ENCODE measurements around the gene SLC22A13.

DNA sequence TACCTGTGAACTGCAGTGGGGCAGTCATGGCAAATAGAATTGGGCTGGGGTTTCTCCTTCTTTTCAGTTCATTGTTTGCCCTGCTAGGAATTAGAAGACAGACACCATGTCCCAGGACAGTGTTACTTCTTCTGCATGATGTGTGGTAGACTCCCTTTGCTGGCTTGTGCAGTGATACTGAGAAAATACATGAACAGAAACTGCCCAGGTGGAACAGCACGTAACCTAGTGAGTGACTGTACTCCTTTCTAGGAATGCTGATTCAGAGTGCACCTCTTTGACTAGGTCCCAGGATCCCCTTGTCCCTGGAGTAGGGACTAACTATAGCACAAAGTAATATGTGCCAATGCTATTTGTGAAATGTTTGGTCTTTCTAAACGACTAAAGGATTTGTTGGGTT, 10.7 kb upstream of the SLC22A13 start:
- TF ChIP-seq, protein P1, sequence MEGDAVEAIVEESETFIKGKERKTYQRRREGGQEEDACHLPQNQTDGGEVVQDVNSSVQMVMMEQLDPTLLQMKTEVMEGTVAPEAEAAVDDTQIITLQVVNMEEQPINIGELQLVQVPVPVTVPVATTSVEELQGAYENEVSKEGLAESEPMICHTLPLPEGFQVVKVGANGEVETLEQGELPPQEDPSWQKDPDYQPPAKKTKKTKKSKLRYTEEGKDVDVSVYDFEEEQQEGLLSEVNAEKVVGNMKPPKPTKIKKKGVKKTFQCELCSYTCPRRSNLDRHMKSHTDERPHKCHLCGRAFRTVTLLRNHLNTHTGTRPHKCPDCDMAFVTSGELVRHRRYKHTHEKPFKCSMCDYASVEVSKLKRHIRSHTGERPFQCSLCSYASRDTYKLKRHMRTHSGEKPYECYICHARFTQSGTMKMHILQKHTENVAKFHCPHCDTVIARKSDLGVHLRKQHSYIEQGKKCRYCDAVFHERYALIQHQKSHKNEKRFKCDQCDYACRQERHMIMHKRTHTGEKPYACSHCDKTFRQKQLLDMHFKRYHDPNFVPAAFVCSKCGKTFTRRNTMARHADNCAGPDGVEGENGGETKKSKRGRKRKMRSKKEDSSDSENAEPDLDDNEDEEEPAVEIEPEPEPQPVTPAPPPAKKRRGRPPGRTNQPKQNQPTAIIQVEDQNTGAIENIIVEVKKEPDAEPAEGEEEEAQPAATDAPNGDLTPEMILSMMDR (IDR thresholded peaks at IDR 0.05) = no peak
- TF ChIP-seq EZH2phosphoT487 (IDR thresholded peaks at IDR 0.05) = no peak
- no peak for TF ChIP-seq EZH2 (IDR thresholded peaks at IDR 0.05)
